ENCODE data around the gene SNAPC4. TPM values are rescaled to one million over a fixed set of nuclear protein-coding genes. Genes with fewer than 3 reads are reported as not detected.
A peak's percentile ranks its signal among the peaks of the same experiment; 100 is the strongest.

The SNAPC4 gene
- total and polyA plus RNA-seq, 9 of the 15 experiments (the other 6 are each of a cell fraction or from before 2014, with no cell fraction given), result 0.21 to 21.8 (median 8.8) TPM

GRCh38 chr9:136363106-136363948, 36.6 kb downstream of the SNAPC4 start, which contains the start of gene DNLZ (continued):
- TF ChIP-seq, protein P1, sequence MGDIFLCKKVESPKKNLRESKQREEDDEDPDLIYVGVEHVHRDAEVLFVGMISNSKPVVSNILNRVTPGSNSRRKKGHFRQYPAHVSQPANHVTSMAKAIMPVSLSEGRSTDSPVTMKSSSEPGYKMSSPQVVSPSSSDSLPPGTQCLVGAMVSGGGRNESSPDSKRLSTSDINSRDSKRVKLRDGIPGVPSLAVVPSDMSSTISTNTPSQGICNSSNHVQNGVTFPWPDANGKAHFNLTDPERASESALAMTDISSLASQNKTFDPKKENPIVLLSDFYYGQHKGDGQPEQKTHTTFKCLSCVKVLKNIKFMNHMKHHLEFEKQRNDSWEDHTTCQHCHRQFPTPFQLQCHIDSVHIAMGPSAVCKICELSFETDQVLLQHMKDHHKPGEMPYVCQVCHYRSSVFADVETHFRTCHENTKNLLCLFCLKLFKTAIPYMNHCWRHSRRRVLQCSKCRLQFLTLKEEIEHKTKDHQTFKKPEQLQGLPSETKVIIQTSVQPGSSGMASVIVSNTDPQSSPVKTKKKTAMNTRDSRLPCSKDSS (IDR thresholded peaks at IDR 0.05; ENCODE audit: low read depth, partially characterized antibody), result no peak
- no peak for TF ChIP-seq IRF9 (tag; IDR thresholded peaks at IDR 0.05)
- TF ChIP-seq, protein P2, sequence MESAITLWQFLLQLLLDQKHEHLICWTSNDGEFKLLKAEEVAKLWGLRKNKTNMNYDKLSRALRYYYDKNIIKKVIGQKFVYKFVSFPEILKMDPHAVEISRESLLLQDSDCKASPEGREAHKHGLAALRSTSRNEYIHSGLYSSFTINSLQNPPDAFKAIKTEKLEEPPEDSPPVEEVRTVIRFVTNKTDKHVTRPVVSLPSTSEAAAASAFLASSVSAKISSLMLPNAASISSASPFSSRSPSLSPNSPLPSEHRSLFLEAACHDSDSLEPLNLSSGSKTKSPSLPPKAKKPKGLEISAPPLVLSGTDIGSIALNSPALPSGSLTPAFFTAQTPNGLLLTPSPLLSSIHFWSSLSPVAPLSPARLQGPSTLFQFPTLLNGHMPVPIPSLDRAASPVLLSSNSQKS (CRISPR knock-in tag; IDR thresholded peaks at IDR 0.05), result 0 out of 2 replicates have a peak, but pooled peaks have one; percentile 9
- TF ChIP-seq ARID4B (CRISPR knock-in tag; IDR thresholded peaks at IDR 0.05), result peak; percentile 99
- peak; percentile 91; the same call in 1 of the 2 replicates for TF ChIP-seq RNF2 (IDR thresholded peaks at IDR 0.05)
- TF ChIP-seq ZNF146 (CRISPR knock-in tag; IDR thresholded peaks at IDR 0.05; ENCODE audit: unreplicated experiment), result no peak
- TF ChIP-seq, protein P3, sequence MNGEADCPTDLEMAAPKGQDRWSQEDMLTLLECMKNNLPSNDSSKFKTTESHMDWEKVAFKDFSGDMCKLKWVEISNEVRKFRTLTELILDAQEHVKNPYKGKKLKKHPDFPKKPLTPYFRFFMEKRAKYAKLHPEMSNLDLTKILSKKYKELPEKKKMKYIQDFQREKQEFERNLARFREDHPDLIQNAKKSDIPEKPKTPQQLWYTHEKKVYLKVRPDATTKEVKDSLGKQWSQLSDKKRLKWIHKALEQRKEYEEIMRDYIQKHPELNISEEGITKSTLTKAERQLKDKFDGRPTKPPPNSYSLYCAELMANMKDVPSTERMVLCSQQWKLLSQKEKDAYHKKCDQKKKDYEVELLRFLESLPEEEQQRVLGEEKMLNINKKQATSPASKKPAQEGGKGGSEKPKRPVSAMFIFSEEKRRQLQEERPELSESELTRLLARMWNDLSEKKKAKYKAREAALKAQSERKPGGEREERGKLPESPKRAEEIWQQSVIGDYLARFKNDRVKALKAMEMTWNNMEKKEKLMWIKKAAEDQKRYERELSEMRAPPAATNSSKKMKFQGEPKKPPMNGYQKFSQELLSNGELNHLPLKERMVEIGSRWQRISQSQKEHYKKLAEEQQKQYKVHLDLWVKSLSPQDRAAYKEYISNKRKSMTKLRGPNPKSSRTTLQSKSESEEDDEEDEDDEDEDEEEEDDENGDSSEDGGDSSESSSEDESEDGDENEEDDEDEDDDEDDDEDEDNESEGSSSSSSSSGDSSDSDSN (IDR thresholded peaks at IDR 0.05; ENCODE audit: borderline replicate concordance in 1 of 2, low read depth in 2 of 2, low read length in 2 of 2), result peak in 1 of 2 experiments; percentile 54; a peak in 1 of 4 replicates
- peak; percentile 97 for TF ChIP-seq RB1 (IDR thresholded peaks at IDR 0.05; ENCODE audit: low read depth)
- peak; percentile 58; the same call in 1 of the 2 replicates for TF ChIP-seq MXI1 (IDR thresholded peaks at IDR 0.05; ENCODE audit: low read depth, low read length)
- peak; percentile 95 for TF ChIP-seq E2F1 (CRISPR knock-in tag; IDR thresholded peaks at IDR 0.05)
- peak; percentile 62; the same call in 1 of the 2 replicates for TF ChIP-seq ETV1 (tag; conservative IDR thresholded peaks at IDR 0.05; ENCODE audit: low read depth)
- no peak for TF ChIP-seq MEF2D (tag; conservative IDR thresholded peaks at IDR 0.05; ENCODE audit: low read depth)
- no peak for TF ChIP-seq NFRKB (IDR thresholded peaks at IDR 0.05; ENCODE audit: low read depth)
